Measurements from ENCODE around the gene EFNA1. TPM values are rescaled to one million over a fixed set of nuclear protein-coding genes. Genes with fewer than 3 reads are reported as not detected.

The EFNA1 gene
- 0.45 TPM for polyA plus RNA-seq (2012; ENCODE audit: low read depth, missing spikeins)

GRCh38 chr1:155127105-155127966 is at the start of gene EFNA1:
Gene EFNA1, plus strand, starts transcription at chr1:155127876. Its CDS starts 102 bp downstream, at chr1:155127978.
- DNase-seq (ENCODE audit: insufficient read length, low spot score) (no peak), FAIRE-seq (no peak)
- TF ChIP-seq SPI1 (IDR thresholded peaks at IDR 0.05; ENCODE audit: low read depth, low read length) (no peak), TAF1 (IDR thresholded peaks at IDR 0.05; ENCODE audit: low read depth, low read length) (no peak), POU2F2 (IDR thresholded peaks at IDR 0.05; ENCODE audit: low read depth, low read length) (no peak), POLR2A (IDR thresholded peaks at IDR 0.05; ENCODE audit: low read depth, low read length) (no peak), POLR2AphosphoS5 (IDR thresholded peaks at IDR 0.05; ENCODE audit: low read depth, low read length) (no peak), PAX5 (IDR thresholded peaks at IDR 0.05; ENCODE audit: insufficient read depth, low read length, severe bottlenecking) (no peak)

DNA sequence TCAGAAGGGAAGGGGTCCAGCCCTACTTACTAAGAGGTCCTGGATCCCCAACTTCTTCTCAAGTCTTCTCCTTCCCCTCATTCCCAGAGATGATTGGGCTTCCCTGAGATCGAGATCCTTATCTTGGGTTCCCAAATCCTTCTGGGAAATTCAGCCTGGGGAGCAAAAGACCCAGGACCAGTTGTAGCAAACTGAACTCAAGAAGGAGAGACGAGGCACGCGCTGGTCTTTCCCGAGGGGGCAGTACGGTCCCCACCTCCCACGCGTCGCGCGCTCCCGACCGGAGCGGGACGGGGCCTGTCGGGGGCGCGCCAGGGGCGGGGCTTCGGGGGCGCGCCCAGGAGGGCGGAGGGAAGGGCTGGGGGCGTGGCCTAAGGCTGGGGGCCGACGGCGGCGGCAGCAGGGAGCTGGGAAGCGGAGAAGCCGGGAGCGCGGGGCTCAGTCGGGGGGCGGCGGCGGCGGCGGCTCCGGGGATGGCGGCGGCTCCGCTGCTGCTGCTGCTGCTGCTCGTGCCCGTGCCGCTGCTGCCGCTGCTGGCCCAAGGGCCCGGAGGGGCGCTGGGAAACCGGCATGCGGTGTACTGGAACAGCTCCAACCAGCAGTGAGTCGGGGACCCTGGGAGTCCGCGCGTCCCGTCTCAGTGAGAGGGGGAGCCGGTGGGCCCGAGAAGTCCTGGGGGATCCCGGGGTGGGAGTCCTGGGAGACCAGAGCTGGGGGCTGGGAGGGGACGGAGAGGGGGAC is 49.0 kb upstream of the EFNA1 start, which contains the start of gene EFNA3:
EFNA3 (plus strand) TSS at position 369 of the 741 bp plus-strand sequence; CDS start at position 474, 105 bp downstream.
- DNase-seq (ENCODE audit: insufficient read length, low spot score) = peak; percentile 86
- peak; percentile 68 for FAIRE-seq
- no peak for TF ChIP-seq POLR2AphosphoS5 (IDR thresholded peaks at IDR 0.05; ENCODE audit: low read depth, low read length)
- no peak for TF ChIP-seq POU2F2 (IDR thresholded peaks at IDR 0.05; ENCODE audit: low read depth, low read length)
- TF ChIP-seq POLR2A (IDR thresholded peaks at IDR 0.05; ENCODE audit: low read depth, low read length) = no peak
- no peak for TF ChIP-seq SPI1 (IDR thresholded peaks at IDR 0.05; ENCODE audit: low read depth, low read length)
- TF ChIP-seq TAF1 (IDR thresholded peaks at IDR 0.05; ENCODE audit: low read depth, low read length) = no peak
- TF ChIP-seq PAX5 (IDR thresholded peaks at IDR 0.05; ENCODE audit: insufficient read depth, low read length, severe bottlenecking) = no peak

DNA sequence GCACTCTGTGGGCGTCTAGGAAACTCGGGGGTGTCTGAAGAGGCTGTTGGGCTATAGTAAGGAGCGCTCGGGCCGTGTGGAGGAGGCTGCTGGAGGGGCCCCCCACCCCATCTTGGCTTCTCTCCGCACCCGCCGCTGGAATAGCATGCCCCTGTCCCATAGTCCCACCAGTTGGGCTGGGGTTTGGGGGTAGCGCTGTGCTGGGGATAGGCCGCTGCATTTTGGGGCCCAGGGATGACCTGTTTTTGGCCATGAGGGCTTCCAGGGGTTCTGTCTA is 48.5 kb upstream of the EFNA1 start:
- FAIRE-seq (no peak), DNase-seq (ENCODE audit: insufficient read length, low spot score) (no peak)
- TF ChIP-seq POU2F2 (IDR thresholded peaks at IDR 0.05; ENCODE audit: low read depth, low read length) = no peak
- no peak for TF ChIP-seq POLR2AphosphoS5 (IDR thresholded peaks at IDR 0.05; ENCODE audit: low read depth, low read length)
- TF ChIP-seq POLR2A (IDR thresholded peaks at IDR 0.05; ENCODE audit: low read depth, low read length) = no peak
- TF ChIP-seq PAX5 (IDR thresholded peaks at IDR 0.05; ENCODE audit: insufficient read depth, low read length, severe bottlenecking) = no peak
- TF ChIP-seq TAF1 (IDR thresholded peaks at IDR 0.05; ENCODE audit: low read depth, low read length) = no peak
- TF ChIP-seq SPI1 (IDR thresholded peaks at IDR 0.05; ENCODE audit: low read depth, low read length) = no peak

GRCh38 chr1:155079487-155080311 is 48.0 kb upstream of the EFNA1 start:
- TF ChIP-seq POU2F2 (IDR thresholded peaks at IDR 0.05; ENCODE audit: low read depth, low read length) = no peak
- TF ChIP-seq SPI1 (IDR thresholded peaks at IDR 0.05; ENCODE audit: low read depth, low read length) = no peak
- no peak for TF ChIP-seq POLR2AphosphoS5 (IDR thresholded peaks at IDR 0.05; ENCODE audit: low read depth, low read length)
- no peak for TF ChIP-seq TAF1 (IDR thresholded peaks at IDR 0.05; ENCODE audit: low read depth, low read length)
- no peak for TF ChIP-seq POLR2A (IDR thresholded peaks at IDR 0.05; ENCODE audit: low read depth, low read length)
- TF ChIP-seq PAX5 (IDR thresholded peaks at IDR 0.05; ENCODE audit: insufficient read depth, low read length, severe bottlenecking) = no peak
- no peak for DNase-seq (ENCODE audit: insufficient read length, low spot score)
- FAIRE-seq = peak; percentile 40

DNA sequence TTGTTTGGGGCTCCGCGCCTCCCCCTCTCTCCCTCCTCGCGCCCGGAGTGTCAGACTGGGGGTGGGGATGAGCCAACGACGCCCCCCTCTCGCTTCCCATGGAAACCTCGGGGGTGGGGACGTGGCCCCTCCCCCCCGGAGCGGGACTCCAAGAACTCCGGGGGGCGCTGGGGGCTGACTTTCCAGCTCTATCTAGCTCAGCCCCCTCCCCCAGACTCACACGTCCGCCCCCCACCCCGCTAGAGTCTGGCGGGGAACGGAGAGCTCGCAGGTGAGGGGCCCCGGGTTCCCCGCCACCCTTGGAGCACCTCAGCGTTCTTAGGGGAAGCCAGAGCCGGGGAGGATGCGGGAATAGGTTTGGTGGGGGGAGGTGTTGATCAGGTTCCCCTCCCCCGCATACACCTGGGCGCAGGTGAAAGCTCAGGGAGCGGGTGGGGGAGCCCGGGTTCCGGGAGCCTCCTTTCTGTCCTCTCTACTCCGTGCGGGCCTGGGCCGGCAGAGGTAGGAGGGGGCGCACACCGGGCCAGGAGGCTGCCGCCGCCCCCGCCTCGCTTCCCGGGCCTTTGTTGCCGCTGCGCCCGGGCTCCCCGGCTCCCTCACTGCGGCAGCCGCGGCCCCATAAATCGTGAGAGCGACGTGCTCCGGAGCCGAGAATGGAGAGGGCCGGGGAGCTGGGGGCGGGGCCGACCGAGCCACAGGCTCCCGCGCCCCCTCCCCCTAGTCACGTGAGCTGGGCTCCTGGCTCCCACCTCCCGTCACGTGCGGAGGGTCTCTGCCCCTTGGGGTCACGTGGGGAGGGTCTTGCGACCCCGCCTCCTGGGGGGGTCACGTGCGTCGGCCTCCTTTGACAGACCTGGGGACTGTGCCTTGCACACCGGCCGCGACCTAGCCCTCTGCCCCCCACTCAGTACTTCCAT is 47.1 kb upstream of the EFNA1 start:
- no peak for TF ChIP-seq POLR2A (IDR thresholded peaks at IDR 0.05; ENCODE audit: low read depth, low read length)
- TF ChIP-seq SPI1 (IDR thresholded peaks at IDR 0.05; ENCODE audit: low read depth, low read length) = no peak
- TF ChIP-seq POLR2AphosphoS5 (IDR thresholded peaks at IDR 0.05; ENCODE audit: low read depth, low read length) = no peak
- no peak for TF ChIP-seq TAF1 (IDR thresholded peaks at IDR 0.05; ENCODE audit: low read depth, low read length)
- TF ChIP-seq PAX5 (IDR thresholded peaks at IDR 0.05; ENCODE audit: insufficient read depth, low read length, severe bottlenecking) = no peak
- TF ChIP-seq POU2F2 (IDR thresholded peaks at IDR 0.05; ENCODE audit: low read depth, low read length) = no peak
- FAIRE-seq (no peak), DNase-seq (ENCODE audit: insufficient read length, low spot score) (no peak)

- DNase-seq (ENCODE audit: insufficient read length, low spot score) = no peak
- FAIRE-seq = no peak
- TF ChIP-seq POLR2A (IDR thresholded peaks at IDR 0.05; ENCODE audit: low read depth, low read length) (no peak), POLR2AphosphoS5 (IDR thresholded peaks at IDR 0.05; ENCODE audit: low read depth, low read length) (no peak), POU2F2 (IDR thresholded peaks at IDR 0.05; ENCODE audit: low read depth, low read length) (no peak), SPI1 (IDR thresholded peaks at IDR 0.05; ENCODE audit: low read depth, low read length) (no peak), PAX5 (IDR thresholded peaks at IDR 0.05; ENCODE audit: insufficient read depth, low read length, severe bottlenecking) (no peak), TAF1 (IDR thresholded peaks at IDR 0.05; ENCODE audit: low read depth, low read length) (no peak)
Measured at GRCh38 chr1:155081472-155082300, 46.0 kb upstream of the EFNA1 start.

- no peak for FAIRE-seq
- no peak for DNase-seq (ENCODE audit: insufficient read length, low spot score)
- no peak for TF ChIP-seq POU2F2 (IDR thresholded peaks at IDR 0.05; ENCODE audit: low read depth, low read length)
- no peak for TF ChIP-seq PAX5 (IDR thresholded peaks at IDR 0.05; ENCODE audit: insufficient read depth, low read length, severe bottlenecking)
- TF ChIP-seq POLR2AphosphoS5 (IDR thresholded peaks at IDR 0.05; ENCODE audit: low read depth, low read length) = no peak
- TF ChIP-seq TAF1 (IDR thresholded peaks at IDR 0.05; ENCODE audit: low read depth, low read length) = no peak
- TF ChIP-seq POLR2A (IDR thresholded peaks at IDR 0.05; ENCODE audit: low read depth, low read length) = no peak
- TF ChIP-seq SPI1 (IDR thresholded peaks at IDR 0.05; ENCODE audit: low read depth, low read length) = no peak
Measured at GRCh38 chr1:155082301-155083051, 45.2 kb upstream of the EFNA1 start.
